Measurements from ENCODE around the gene PDE4B. TPM values are rescaled to one million over a fixed set of nuclear protein-coding genes. Genes with fewer than 3 reads are reported as not detected.

The PDE4B gene
- total RNA-seq, 1 donor, result 51.0 TPM

DNA sequence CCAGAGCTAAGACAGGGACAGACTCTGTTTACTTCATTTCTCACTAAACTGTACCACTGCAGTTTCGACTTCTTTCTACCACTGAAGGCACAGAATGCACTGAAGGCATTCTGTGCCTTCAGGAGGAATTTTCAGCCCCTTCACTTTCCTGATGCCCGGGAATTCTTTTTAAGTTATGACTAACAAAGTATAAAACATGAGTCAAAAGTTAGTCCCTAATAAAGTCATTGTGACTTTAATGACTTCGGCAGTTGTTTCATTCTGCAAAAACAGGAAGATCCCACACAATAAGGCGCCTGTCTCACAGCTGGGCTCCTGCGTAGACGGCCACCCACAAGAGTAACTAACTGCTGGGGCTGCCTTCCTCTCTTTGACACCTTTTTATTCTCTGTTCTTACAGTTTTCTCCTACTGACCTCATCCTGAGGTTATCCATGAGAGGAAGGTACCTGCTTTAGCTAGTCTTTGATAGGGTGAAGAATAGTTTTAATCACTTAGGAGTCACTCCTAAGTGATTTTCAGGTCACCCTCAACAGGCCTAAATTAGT is 557.4 kb downstream of the PDE4B start:
- H3K4me3 ChIP-seq (ENCODE audit: low read depth, low read length), result no peak overlapping the region
- TF ChIP-seq, protein P1, sequence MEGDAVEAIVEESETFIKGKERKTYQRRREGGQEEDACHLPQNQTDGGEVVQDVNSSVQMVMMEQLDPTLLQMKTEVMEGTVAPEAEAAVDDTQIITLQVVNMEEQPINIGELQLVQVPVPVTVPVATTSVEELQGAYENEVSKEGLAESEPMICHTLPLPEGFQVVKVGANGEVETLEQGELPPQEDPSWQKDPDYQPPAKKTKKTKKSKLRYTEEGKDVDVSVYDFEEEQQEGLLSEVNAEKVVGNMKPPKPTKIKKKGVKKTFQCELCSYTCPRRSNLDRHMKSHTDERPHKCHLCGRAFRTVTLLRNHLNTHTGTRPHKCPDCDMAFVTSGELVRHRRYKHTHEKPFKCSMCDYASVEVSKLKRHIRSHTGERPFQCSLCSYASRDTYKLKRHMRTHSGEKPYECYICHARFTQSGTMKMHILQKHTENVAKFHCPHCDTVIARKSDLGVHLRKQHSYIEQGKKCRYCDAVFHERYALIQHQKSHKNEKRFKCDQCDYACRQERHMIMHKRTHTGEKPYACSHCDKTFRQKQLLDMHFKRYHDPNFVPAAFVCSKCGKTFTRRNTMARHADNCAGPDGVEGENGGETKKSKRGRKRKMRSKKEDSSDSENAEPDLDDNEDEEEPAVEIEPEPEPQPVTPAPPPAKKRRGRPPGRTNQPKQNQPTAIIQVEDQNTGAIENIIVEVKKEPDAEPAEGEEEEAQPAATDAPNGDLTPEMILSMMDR (IDR thresholded peaks at IDR 0.05; ENCODE audit: insufficient read depth, low read depth, low read length), result no peak
- DNase-seq (ENCODE audit: low read depth), result peak; percentile 54

- peak; percentile 66 for DNase-seq (ENCODE audit: low read depth)
- no peak overlapping the region for H3K4me3 ChIP-seq (ENCODE audit: low read depth, low read length)
- TF ChIP-seq, protein P1 (IDR thresholded peaks at IDR 0.05; ENCODE audit: insufficient read depth, low read depth, low read length), result no peak
These were observed 558.8 kb downstream of the PDE4B start for GRCh38 chr1:66351478-66351877.

- DNase-seq (ENCODE audit: low read depth), result no peak
- TF ChIP-seq, protein P1 (IDR thresholded peaks at IDR 0.05; ENCODE audit: insufficient read depth, low read depth, low read length), result no peak
- no peak overlapping the region for H3K4me3 ChIP-seq (ENCODE audit: low read depth, low read length)
These were observed 559.2 kb downstream of the PDE4B start for GRCh38 chr1:66351913-66352312.

DNA sequence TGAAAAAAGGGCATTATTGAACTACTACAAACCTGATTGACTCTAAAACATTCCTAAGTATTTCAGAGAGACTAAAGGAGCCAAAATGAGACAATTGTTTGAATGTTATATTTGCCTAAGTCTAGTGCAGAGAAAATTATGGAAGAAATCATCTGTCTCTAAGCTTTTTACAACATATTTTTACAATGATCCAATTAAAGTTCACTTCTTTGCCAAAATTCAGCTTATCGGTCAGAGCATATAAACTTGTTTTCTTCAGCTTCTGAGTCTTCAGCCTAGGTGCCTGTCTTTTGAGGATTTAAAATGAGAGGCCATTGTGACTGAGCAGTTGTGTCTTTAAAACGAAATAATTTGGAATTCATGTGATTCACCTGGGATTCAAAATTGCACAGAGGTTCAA is 560.1 kb downstream of the PDE4B start:
- TF ChIP-seq, protein P1 (IDR thresholded peaks at IDR 0.05; ENCODE audit: insufficient read depth, low read depth, low read length), result no peak
- DNase-seq (ENCODE audit: low read depth), result no peak
- no peak overlapping the region for H3K4me3 ChIP-seq (ENCODE audit: low read depth, low read length)

- TF ChIP-seq, protein P1 (IDR thresholded peaks at IDR 0.05; ENCODE audit: insufficient read depth, low read depth, low read length), result no peak
- no peak for DNase-seq (ENCODE audit: low read depth)
- H3K4me3 ChIP-seq (ENCODE audit: low read depth, low read length), result no peak overlapping the region
These were observed 560.6 kb downstream of the PDE4B start for GRCh38 chr1:66353257-66353656.

GRCh38 chr1:66354311-66355201 is 561.9 kb downstream of the PDE4B start:
- TF ChIP-seq, protein P1 (IDR thresholded peaks at IDR 0.05; ENCODE audit: insufficient read depth, low read depth, low read length), result no peak
- H3K4me3 ChIP-seq (ENCODE audit: low read depth, low read length), result no peak overlapping the region
- peak; percentile 53 for DNase-seq (ENCODE audit: low read depth)

Measured in fibroblast of villous mesenchyme (primary cell).